GM23338 (cell line): ENCODE results near the gene AOAH. TPM values are rescaled to one million over a fixed set of nuclear protein-coding genes. Genes with fewer than 3 reads are reported as not detected.
A peak's percentile ranks its signal among the peaks of the same experiment; 100 is the strongest.
"Not testable (repeated sequence)": the region's sequence is repeated elsewhere in the genome, so short reads cannot be mapped to it uniquely, and the experiment has no call there.

Experiments used
- ATAC-seq: fragments of 200-7000 bp; cut with Tn5 transposase; 3 replicates; pipeline ENCODE4 v1.9.1; 2020
- DNase-seq: peaks from one replicate; pipeline ENCODE4 v3.0.0-alpha.2; 2015; ENCODE audit warnings: low spot score
- H2AFZ ChIP-seq: fragments of 200-600 bp; sonication (generic); 2 replicates; pipeline ENCODE4 v1.8.0; 2016; ENCODE audit warnings: antibody characterized with exemption, mild to moderate bottlenecking, moderate library complexity
- H3F3A ChIP-seq: fragments of 200-600 bp; sonication (generic); replicated peaks from 2 replicates; pipeline ENCODE4 v1.8.0; 2017; ENCODE audit warnings: antibody characterized with exemption, mixed run types, low read depth
- H3K27ac ChIP-seq: fragments of 200-600 bp; sonication (generic); 2 replicates; pipeline ENCODE4 v1.6.1; 2016; ENCODE audit warnings: low read depth
- H3K27me3 ChIP-seq: fragments of 200-600 bp; sonication (generic); 2 replicates; pipeline ENCODE4 v1.8.0; 2016; ENCODE audit warnings: mild to moderate bottlenecking, mixed run types, moderate library complexity; ENCODE audit not compliant: insufficient read depth
- H3K36me3 ChIP-seq: fragments of 200-600 bp; sonication (generic); 2 replicates; pipeline ENCODE4 v1.8.0; 2016; ENCODE audit warnings: mild to moderate bottlenecking; ENCODE audit not compliant: insufficient read depth
- H3K4me1 ChIP-seq: fragments of 200-600 bp; sonication (generic); 2 replicates; pipeline ENCODE4 v1.8.0; 2016; ENCODE audit warnings: mild to moderate bottlenecking, moderate library complexity; ENCODE audit not compliant: insufficient read depth
- H3K4me2 ChIP-seq: fragments of 200-600 bp; sonication (generic); 2 replicates; pipeline ENCODE4 v1.7.1; 2017; ENCODE audit warnings: mixed run types
- H3K4me3 ChIP-seq: fragments of 200-600 bp; sonication (generic); 2 replicates; pipeline ENCODE4 v1.6.1; 2016; ENCODE audit warnings: mixed run types
- H3K79me2 ChIP-seq: fragments of 200-600 bp; sonication (generic); replicated peaks from 2 replicates; pipeline ENCODE4 v1.8.0; 2017; ENCODE audit warnings: mild to moderate bottlenecking; ENCODE audit not compliant: insufficient read depth
- H3K9me2 ChIP-seq: fragments of 200-600 bp; sonication (generic); 2 replicates; pipeline ENCODE4 v1.8.0; 2017; ENCODE audit not compliant: insufficient read depth
- H4K20me1 ChIP-seq: fragments of 200-600 bp; sonication (generic); replicated peaks from 2 replicates; pipeline ENCODE4 v1.8.0; 2017; ENCODE audit warnings: mild to moderate bottlenecking; ENCODE audit not compliant: insufficient read depth
- H3K27ac Mint-ChIP-seq: 2 replicates; pipeline ENCODE4 v1.8.0; 2020; ENCODE audit warnings: inconsistent platforms, mild to moderate bottlenecking, moderate library complexity, mixed read lengths
- H3K27me3 Mint-ChIP-seq: 3 replicates; pipeline ENCODE4 v1.8.0; 2022; ENCODE audit warnings: low read depth, mild to moderate bottlenecking, moderate library complexity, mixed read lengths, inconsistent platforms; ENCODE audit not compliant: insufficient read depth, poor library complexity
- H3K36me3 Mint-ChIP-seq: 3 replicates; pipeline ENCODE4 v1.8.0; 2021; ENCODE audit warnings: low read depth, mild to moderate bottlenecking, inconsistent platforms, moderate library complexity, mixed read lengths
- H3K4me1 Mint-ChIP-seq: 3 replicates; pipeline ENCODE4 v1.8.0; 2020; ENCODE audit warnings: mild to moderate bottlenecking, inconsistent platforms, mixed read lengths
- H3K4me3 Mint-ChIP-seq: 3 replicates; pipeline ENCODE4 v1.8.0; 2021; ENCODE audit warnings: moderate library complexity, mild to moderate bottlenecking, inconsistent platforms, mixed read lengths
- H3K9me3 Mint-ChIP-seq: 3 replicates; pipeline ENCODE4 v1.8.0; 2020; ENCODE audit warnings: moderate library complexity, mild to moderate bottlenecking, inconsistent platforms, mixed read lengths
- CREB1 ChIP-seq: fragments of 250-450 bp; sonication (Bioruptor Pico); IDR thresholded peaks from 2 replicates; pipeline ENCODE4 v1.5.0; 2020; ENCODE audit warnings: low read depth, mild to moderate bottlenecking, moderate library complexity
- JUNB ChIP-seq: IDR thresholded peaks from one replicate; pipeline ENCODE4 v1.6.1; 2016; ENCODE audit warnings: antibody characterized with exemption; ENCODE audit not compliant: unreplicated experiment
- ZNF114 ChIP-seq: fragments of 250-450 bp; sonication (Bioruptor Pico); IDR thresholded peaks from 2 replicates; pipeline ENCODE4 v1.5.0; 2020; ENCODE audit warnings: mild to moderate bottlenecking, moderate library complexity
- ZNF331 ChIP-seq: fragments of 250-450 bp; sonication (Bioruptor Pico); IDR thresholded peaks from 2 replicates; pipeline ENCODE4 v1.5.0; 2020; ENCODE audit warnings: low read depth, mild to moderate bottlenecking, moderate library complexity
- polyA plus RNA-seq: library from polyadenylated mRNA; unstranded; fragments of >200 nt; fragmentation: Nextera tagmentation; extraction: Ambion mirVana; gene quantifications from 2 replicates; pipeline ENCODE4 v1.2.1, GENCODE V29; 2016
- total RNA-seq: library from RNA; depleted of rRNA; stranded (reverse); fragments of >200 nt; shearing (Covaris generic); gene quantifications from 2 replicates; pipeline ENCODE4 v1.2.3, GENCODE V29; 2014
- TF ChIP-seq, protein P1 (sequence below): IDR thresholded peaks from one replicate; pipeline ENCODE4 v1.6.1; 2018; ENCODE audit warnings: antibody characterized with exemption; ENCODE audit not compliant: unreplicated experiment
- TF ChIP-seq, protein P2 (sequence below): fragments of 250-450 bp; sonication (Bioruptor Pico); IDR thresholded peaks from 2 replicates; pipeline ENCODE4 v1.5.0; 2020; ENCODE audit warnings: mild to moderate bottlenecking, moderate library complexity
- TF ChIP-seq, protein P3 (sequence below): IDR thresholded peaks from 2 replicates; pipeline ENCODE4 v1.6.1; 2016; ENCODE audit warnings: antibody characterized with exemption

The AOAH gene
- total and polyA plus RNA-seq, 2 experiments from 2014 or later, result not detected

DNA sequence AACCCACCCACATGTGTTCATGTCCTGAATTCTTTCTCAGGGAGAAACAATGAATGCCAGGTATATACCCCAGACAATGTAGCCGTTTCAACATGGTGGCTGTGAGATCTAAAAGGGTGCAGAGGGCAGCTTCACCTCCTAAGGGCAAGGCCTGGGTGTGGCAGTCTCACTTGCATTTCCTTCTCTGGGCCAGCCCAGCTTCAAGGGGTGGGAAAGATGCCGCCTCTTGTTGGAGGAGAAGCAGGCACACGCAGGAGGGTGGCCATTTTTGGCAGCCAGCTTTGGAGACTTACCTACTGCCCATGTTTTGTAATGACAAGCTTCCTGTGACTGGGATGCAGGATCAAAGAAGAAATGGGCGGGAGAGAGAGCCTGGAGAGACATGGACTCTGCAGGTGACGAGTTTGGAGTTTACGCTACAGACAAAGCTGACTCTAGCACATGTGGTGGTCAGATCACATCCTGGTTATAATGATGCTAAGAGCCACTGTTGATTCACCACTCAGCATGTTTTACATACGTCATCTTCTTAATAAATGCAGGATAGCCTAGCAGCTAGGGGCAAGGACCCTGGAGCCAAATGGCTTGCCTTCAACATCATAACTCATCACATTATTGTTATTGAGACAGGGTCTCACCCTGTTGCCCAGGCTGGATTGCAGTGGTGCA, 218.0 kb downstream of the AOAH start:
- Histone ChIP-seq H3K4me1 (peaks cover 5% of the 10 kb centered on the region; the same call in 1 of the 2 replicates), H3F3A (no peaks in the 10 kb centered on the region), H3K9me2 (no peaks in the 10 kb centered on the region), H3K4me3 (no peak overlapping the region), H3K27ac (no peak overlapping the region), H3K27me3 (no peaks in the 10 kb centered on the region), H2AFZ (0 out of 2 replicates have a peak overlapping the region, but pooled peaks have one; percentile 10), H3K4me2 (no peak overlapping the region), H3K79me2 (no peaks in the 10 kb centered on the region), H3K36me3 (no peaks in the 10 kb centered on the region; the same call in 1 of the 2 replicates), H4K20me1 (no peaks in the 10 kb centered on the region)
- DNase-seq (no peak), ATAC-seq (no peak)
- TF ChIP-seq JUNB (no peak), CREB1 (no peak), ZNF331 (no peak), ZNF114 (no peak)
- TF ChIP-seq, protein P1, sequence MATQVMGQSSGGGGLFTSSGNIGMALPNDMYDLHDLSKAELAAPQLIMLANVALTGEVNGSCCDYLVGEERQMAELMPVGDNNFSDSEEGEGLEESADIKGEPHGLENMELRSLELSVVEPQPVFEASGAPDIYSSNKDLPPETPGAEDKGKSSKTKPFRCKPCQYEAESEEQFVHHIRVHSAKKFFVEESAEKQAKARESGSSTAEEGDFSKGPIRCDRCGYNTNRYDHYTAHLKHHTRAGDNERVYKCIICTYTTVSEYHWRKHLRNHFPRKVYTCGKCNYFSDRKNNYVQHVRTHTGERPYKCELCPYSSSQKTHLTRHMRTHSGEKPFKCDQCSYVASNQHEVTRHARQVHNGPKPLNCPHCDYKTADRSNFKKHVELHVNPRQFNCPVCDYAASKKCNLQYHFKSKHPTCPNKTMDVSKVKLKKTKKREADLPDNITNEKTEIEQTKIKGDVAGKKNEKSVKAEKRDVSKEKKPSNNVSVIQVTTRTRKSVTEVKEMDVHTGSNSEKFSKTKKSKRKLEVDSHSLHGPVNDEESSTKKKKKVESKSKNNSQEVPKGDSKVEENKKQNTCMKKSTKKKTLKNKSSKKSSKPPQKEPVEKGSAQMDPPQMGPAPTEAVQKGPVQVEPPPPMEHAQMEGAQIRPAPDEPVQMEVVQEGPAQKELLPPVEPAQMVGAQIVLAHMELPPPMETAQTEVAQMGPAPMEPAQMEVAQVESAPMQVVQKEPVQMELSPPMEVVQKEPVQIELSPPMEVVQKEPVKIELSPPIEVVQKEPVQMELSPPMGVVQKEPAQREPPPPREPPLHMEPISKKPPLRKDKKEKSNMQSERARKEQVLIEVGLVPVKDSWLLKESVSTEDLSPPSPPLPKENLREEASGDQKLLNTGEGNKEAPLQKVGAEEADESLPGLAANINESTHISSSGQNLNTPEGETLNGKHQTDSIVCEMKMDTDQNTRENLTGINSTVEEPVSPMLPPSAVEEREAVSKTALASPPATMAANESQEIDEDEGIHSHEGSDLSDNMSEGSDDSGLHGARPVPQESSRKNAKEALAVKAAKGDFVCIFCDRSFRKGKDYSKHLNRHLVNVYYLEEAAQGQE, result no peak
- TF ChIP-seq, protein P2, sequence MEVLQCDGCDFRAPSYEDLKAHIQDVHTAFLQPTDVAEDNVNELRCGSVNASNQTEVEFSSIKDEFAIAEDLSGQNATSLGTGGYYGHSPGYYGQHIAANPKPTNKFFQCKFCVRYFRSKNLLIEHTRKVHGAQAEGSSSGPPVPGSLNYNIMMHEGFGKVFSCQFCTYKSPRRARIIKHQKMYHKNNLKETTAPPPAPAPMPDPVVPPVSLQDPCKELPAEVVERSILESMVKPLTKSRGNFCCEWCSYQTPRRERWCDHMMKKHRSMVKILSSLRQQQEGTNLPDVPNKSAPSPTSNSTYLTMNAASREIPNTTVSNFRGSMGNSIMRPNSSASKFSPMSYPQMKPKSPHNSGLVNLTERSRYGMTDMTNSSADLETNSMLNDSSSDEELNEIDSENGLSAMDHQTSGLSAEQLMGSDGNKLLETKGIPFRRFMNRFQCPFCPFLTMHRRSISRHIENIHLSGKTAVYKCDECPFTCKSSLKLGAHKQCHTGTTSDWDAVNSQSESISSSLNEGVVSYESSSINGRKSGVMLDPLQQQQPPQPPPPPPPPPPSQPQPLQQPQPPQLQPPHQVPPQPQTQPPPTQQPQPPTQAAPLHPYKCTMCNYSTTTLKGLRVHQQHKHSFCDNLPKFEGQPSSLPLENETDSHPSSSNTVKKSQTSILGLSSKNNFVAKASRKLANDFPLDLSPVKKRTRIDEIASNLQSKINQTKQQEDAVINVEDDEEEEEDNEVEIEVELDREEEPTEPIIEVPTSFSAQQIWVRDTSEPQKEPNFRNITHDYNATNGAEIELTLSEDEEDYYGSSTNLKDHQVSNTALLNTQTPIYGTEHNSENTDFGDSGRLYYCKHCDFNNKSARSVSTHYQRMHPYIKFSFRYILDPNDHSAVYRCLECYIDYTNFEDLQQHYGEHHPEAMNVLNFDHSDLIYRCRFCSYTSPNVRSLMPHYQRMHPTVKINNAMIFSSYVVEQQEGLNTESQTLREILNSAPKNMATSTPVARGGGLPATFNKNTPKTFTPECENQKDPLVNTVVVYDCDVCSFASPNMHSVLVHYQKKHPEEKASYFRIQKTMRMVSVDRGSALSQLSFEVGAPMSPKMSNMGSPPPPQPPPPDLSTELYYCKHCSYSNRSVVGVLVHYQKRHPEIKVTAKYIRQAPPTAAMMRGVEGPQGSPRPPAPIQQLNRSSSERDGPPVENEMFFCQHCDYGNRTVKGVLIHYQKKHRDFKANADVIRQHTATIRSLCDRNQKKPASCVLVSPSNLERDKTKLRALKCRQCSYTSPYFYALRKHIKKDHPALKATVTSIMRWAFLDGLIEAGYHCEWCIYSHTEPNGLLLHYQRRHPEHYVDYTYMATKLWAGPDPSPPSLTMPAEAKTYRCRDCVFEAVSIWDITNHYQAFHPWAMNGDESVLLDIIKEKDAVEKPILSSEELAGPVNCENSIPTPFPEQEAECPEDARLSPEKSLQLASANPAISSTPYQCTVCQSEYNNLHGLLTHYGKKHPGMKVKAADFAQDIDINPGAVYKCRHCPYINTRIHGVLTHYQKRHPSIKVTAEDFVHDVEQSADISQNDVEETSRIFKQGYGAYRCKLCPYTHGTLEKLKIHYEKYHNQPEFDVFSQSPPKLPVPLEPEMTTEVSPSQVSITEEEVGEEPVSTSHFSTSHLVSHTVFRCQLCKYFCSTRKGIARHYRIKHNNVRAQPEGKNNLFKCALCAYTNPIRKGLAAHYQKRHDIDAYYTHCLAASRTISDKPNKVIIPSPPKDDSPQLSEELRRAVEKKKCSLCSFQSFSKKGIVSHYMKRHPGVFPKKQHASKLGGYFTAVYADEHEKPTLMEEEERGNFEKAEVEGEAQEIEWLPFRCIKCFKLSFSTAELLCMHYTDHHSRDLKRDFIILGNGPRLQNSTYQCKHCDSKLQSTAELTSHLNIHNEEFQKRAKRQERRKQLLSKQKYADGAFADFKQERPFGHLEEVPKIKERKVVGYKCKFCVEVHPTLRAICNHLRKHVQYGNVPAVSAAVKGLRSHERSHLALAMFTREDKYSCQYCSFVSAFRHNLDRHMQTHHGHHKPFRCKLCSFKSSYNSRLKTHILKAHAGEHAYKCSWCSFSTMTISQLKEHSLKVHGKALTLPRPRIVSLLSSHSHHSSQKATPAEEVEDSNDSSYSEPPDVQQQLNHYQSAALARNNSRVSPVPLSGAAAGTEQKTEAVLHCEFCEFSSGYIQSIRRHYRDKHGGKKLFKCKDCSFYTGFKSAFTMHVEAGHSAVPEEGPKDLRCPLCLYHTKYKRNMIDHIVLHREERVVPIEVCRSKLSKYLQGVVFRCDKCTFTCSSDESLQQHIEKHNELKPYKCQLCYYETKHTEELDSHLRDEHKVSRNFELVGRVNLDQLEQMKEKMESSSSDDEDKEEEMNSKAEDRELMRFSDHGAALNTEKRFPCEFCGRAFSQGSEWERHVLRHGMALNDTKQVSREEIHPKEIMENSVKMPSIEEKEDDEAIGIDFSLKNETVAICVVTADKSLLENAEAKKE (CRISPR knock-in tag), result no peak
- TF ChIP-seq, protein P3, sequence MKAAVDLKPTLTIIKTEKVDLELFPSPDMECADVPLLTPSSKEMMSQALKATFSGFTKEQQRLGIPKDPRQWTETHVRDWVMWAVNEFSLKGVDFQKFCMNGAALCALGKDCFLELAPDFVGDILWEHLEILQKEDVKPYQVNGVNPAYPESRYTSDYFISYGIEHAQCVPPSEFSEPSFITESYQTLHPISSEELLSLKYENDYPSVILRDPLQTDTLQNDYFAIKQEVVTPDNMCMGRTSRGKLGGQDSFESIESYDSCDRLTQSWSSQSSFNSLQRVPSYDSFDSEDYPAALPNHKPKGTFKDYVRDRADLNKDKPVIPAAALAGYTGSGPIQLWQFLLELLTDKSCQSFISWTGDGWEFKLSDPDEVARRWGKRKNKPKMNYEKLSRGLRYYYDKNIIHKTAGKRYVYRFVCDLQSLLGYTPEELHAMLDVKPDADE, result no peak
- Mint-ChIP-seq H3K4me1 (peaks cover 6% of the 10 kb centered on the region), H3K4me3 (no peak overlapping the region), H3K9me3 (peaks cover 12% of the 10 kb centered on the region; the same call in 2 of the 3 replicates), H3K36me3 (peaks cover 3% of the 10 kb centered on the region; the same call in 1 of the 3 replicates), H3K27me3 (peaks cover 3% of the 10 kb centered on the region), H3K27ac (no peak overlapping the region)

DNA sequence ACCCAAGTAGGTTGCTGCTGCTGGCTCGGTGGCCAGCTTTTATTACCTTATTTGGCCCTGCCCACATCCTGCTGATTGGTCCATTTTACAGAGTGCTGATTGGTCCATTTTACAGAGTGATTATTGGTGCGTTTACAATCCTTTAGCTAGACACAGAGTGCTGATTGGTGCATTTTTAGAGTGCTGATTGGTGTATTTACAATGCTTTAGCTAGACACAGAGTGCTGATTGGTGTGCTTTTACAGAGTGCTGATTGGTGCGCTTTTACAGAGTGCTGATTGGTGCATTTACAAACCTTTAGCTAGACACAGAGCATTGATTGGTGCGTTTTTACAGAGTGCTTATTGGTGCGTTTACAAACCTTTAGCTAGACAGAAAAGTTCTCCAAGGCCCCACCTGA, 219.7 kb downstream of the AOAH start:
- peaks cover 12% of the 10 kb centered on the region; the same call in 2 of the 3 replicates for H3K9me3 Mint-ChIP-seq
- H3K27me3 Mint-ChIP-seq, ATAC-seq, H3K27ac ChIP-seq, H3K4me3 Mint-ChIP-seq, H4K20me1 ChIP-seq, H3K27ac Mint-ChIP-seq, H3K36me3 Mint-ChIP-seq, H3K4me1 ChIP-seq, H3K27me3 ChIP-seq, H2AFZ ChIP-seq, H3K9me2 ChIP-seq, H3F3A ChIP-seq, H3K4me3 ChIP-seq, DNase-seq, H3K79me2 ChIP-seq, H3K4me1 Mint-ChIP-seq, H3K36me3 ChIP-seq, H3K4me2 ChIP-seq: not testable (repeated sequence)
